B cell (primary cell): ENCODE results near the gene PEX11B. TPM values are rescaled to one million over a fixed set of nuclear protein-coding genes. Genes with fewer than 3 reads are reported as not detected.

Experiments used
- ATAC-seq: fragments of 200-7000 bp; cut with Tn5 transposase; one replicate; pipeline ENCODE4 v1.10.0; 2021; ENCODE audit warnings: low read depth, mild to moderate bottlenecking, moderate number of reproducible peaks, moderate library complexity
- CTCF ChIA-PET: fragments of 350-600 bp; sonication (Branson Sonifier 250); formaldehyde crosslinking; loops from one replicate; lab custom pipeline; 2021; ENCODE audit warnings: antibody characterized with exemption, inconsistent platforms; lab: Charles Lee
- POLR2A ChIA-PET: fragments of 350-600 bp; sonication (Branson Sonifier 250); formaldehyde crosslinking; loops from one replicate; lab custom pipeline; 2021; ENCODE audit warnings: antibody characterized with exemption; lab: Charles Lee
- DNase-seq: peaks from one replicate; pipeline ENCODE4 v3.0.0; 2013
- H2AFZ ChIP-seq: 2 replicates; pipeline ENCODE4 v1.6.1; 2012; ENCODE audit warnings: mild to moderate bottlenecking, low read depth, low read length; ENCODE audit not compliant: insufficient read depth, poor library complexity, severe bottlenecking
- H3K27ac ChIP-seq, 2 donors: 1 replicate in 1 of 2; 2 replicates in 1 of 2; pipeline ENCODE4 v1.5.1; 2012 to 2013; ENCODE audit warnings: low read length in 2 of 2, mild to moderate bottlenecking in 2 of 2, moderate library complexity in 1 of 2
- H3K27me3 ChIP-seq, 4 experiments: fragments of 200-600 bp in 1 of 4; sonication (generic) in 1 of 4; replicated peaks in 1 of 4; 1 replicate in 2 of 4; 2 replicates in 2 of 4; pipeline versions ENCODE4 v1.6.1 to v1.7.0; 2013 to 2016; ENCODE audit warnings: low read length in 3 of 4, mild to moderate bottlenecking in 2 of 4, mixed read lengths in 1 of 4, moderate library complexity in 1 of 4; ENCODE audit not compliant: insufficient read depth in 4 of 4, control insufficient read depth in 3 of 4; ENCODE audit errors: control extremely low read depth in 1 of 4
- H3K36me3 ChIP-seq, 2 experiments: replicated peaks in 1 of 2; 1 replicate in 1 of 2; 2 replicates in 1 of 2; pipeline versions ENCODE4 v1.6.1 to v1.7.1; 2013; ENCODE audit warnings: low read length in 1 of 2; ENCODE audit not compliant: insufficient read depth in 2 of 2, control insufficient read depth in 1 of 2; ENCODE audit errors: control extremely low read depth in 1 of 2, extremely low read depth in 1 of 2
- H3K4me1 ChIP-seq, 2 donors: fragments of 200-600 bp in 1 of 2; sonication (generic) in 1 of 2; 1 replicate in 1 of 2; 2 replicates in 1 of 2; pipeline versions ENCODE4 v1.5.1 to v1.6.1; 2013 to 2017; ENCODE audit warnings: low read length in 2 of 2; ENCODE audit not compliant: control insufficient read depth in 2 of 2, insufficient read depth in 2 of 2
- H3K4me2 ChIP-seq: replicated peaks from 2 replicates; pipeline ENCODE3; 2012; ENCODE audit warnings: mild to moderate bottlenecking, low read depth, low read length; ENCODE audit not compliant: poor library complexity, severe bottlenecking
- H3K4me3 ChIP-seq, 5 experiments: fragments of 200-600 bp in 1 of 5; sonication (generic) in 1 of 5; 1 replicate in 3 of 5; 2 replicates in 2 of 5; pipeline versions ENCODE4 v1.5.1 to v1.7.0; 2011 to 2016; ENCODE audit warnings: low read length in 4 of 5, mild to moderate bottlenecking in 4 of 5, low read depth in 2 of 5, control low read depth in 1 of 5, moderate library complexity in 1 of 5; ENCODE audit not compliant: insufficient read depth in 1 of 5; ENCODE audit errors: control extremely low read depth in 1 of 5, extremely low read depth in 1 of 5
- H3K79me2 ChIP-seq: fragments of 200-600 bp; sonication (generic); one replicate; pipeline ENCODE4 v1.6.0; 2016; ENCODE audit warnings: low read length; ENCODE audit not compliant: control insufficient read depth, insufficient read depth
- H3K9ac ChIP-seq: fragments of 200-600 bp; sonication (generic); 2 replicates; pipeline ENCODE4 v1.6.1; 2017; ENCODE audit warnings: mild to moderate bottlenecking, low read length, moderate library complexity
- H3K9me3 ChIP-seq, 3 donors: one replicate each; pipeline versions ENCODE4 v1.6.1 to v1.7.1; 2013; ENCODE audit warnings: low read length in 2 of 3; ENCODE audit not compliant: control insufficient read depth in 2 of 3, insufficient read depth in 1 of 3; ENCODE audit errors: control extremely low read depth in 1 of 3
- H4K20me1 ChIP-seq: 2 replicates; pipeline ENCODE4 v1.6.0; 2012; ENCODE audit warnings: mild to moderate bottlenecking, low read length; ENCODE audit not compliant: insufficient read depth, control insufficient read depth, poor library complexity, severe bottlenecking
- H3K27ac Mint-ChIP-seq: one replicate; pipeline ENCODE4 v1.8.0; 2021; ENCODE audit warnings: mixed read lengths
- H3K27me3 Mint-ChIP-seq: one replicate; pipeline ENCODE4 v1.8.0; 2021; ENCODE audit warnings: mixed read lengths
- H3K4me1 Mint-ChIP-seq: one replicate; pipeline ENCODE4 v1.8.0; 2021; ENCODE audit warnings: mixed read lengths
- H3K4me3 Mint-ChIP-seq: one replicate; pipeline ENCODE4 v1.8.0; 2021; ENCODE audit warnings: mixed read lengths
- H3K9me3 Mint-ChIP-seq: one replicate; pipeline ENCODE4 v1.8.0; 2022; ENCODE audit warnings: mixed read lengths; ENCODE audit not compliant: insufficient read depth
- EZH2 ChIP-seq: IDR thresholded peaks from 2 replicates; pipeline ENCODE4 v1.6.1; 2012; ENCODE audit warnings: borderline replicate concordance, low read depth, mild to moderate bottlenecking, moderate library complexity, low read length; ENCODE audit not compliant: insufficient read depth, poor library complexity, severe bottlenecking
- WGBS: methylation state at CpG from one replicate; pipeline ENCODE4 v1.1.5; 2013; ENCODE audit warnings: missing lambda C conversion rate; ENCODE audit not compliant: insufficient coverage; 5-methylcytosine and 5-hydroxymethylcytosine counted together
- intact Hi-C: fragments of 100-400 bp; cut with micrococcal nuclease; formaldehyde crosslinking; loops from one replicate; pipeline ENCODE4 v1.10.0; 2022
- polyA plus RNA-seq: library from polyadenylated mRNA; depleted of rRNA; stranded (reverse); fragments of >200 nt; gene quantifications from 2 replicates; pipeline ENCODE4 v1.2.3, GENCODE V29; 2012
- total RNA-seq, 2 donors: library from RNA; stranded (reverse); fragments of 120-200 nt in 1 of 2; gene quantifications; 1 replicate in 1 of 2; 2 replicates in 1 of 2; pipeline versions ENCODE4 v1.2.3 to v1.2.4, GENCODE V29; 2013 to 2022
- TF ChIP-seq, protein P1 (sequence below): fragments of 200-600 bp; IDR thresholded peaks from one replicate; pipeline ENCODE4 v1.8.0; 2022; ENCODE audit warnings: antibody characterized with exemption, mild to moderate bottlenecking

PEX11B gene
- total and polyA plus RNA-seq, 2 donors (not counting 1 experiment from before 2014, with no cell fraction given) = 16.5 to 48.1 TPM

DNA sequence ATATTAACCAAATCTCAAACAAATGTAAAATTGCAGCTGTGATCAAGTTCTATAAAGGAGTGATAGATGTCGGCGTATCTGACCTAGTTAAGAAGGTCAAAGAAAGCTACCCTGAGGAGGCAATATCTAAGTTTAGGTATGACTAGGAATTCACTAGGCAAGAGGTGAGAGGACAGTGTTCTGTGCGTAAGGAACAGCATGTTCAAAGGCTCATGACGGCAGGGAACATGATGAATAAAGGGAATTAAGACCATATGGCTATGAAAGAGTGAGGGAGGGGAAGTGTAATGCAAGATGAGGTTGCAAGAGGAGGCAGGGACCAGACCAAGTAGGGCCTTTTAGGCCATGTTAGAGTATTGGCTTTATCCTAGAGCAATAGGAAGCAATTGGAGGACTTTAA lies 30.7 kb upstream of the PEX11B start:
- Histone ChIP-seq H3K27ac (no peak overlapping the region), H3K4me3 (no peak overlapping the region), H3K27me3 (no peaks in the 10 kb centered on the region), H3K4me1 (no peaks in the 10 kb centered on the region), H2AFZ (no peak overlapping the region), H3K4me2 (no peak overlapping the region), H4K20me1 (no peaks in the 10 kb centered on the region), H3K79me2 (peaks cover 51% of the 10 kb centered on the region), H3K36me3 (peaks cover 1 to 19% of the 10 kb centered on the region in 2 experiments), H3K9ac (no peak overlapping the region), H3K9me3 (no peaks in the 10 kb centered on the region)
- DNase-seq = no peak
- Mint-ChIP-seq H3K9me3 (no peaks in the 10 kb centered on the region), H3K27me3 (no peaks in the 10 kb centered on the region), H3K4me3 (no peak overlapping the region), H3K27ac (no peak overlapping the region), H3K4me1 (peaks cover 12% of the 10 kb centered on the region)
- POLR2A ChIA-PET = interaction anchor here (0.7 to 0.8 kb wide), 2 partner anchors 8 to 10 kb away, joined by 3 read pairs; partner anchors contain the start of gene LIX1L
- ATAC-seq = no peak
- CTCF ChIA-PET = interaction anchor here (0.8 to 2.1 kb wide), 3 partner anchors 18 to 104 kb away, joined by 3 to 5 read pairs (median 4); partner anchors contain the start of genes NUDT17 and RBM8A
- WGBS = 93% methylated on average over 4 of the region's 4 CpGs
- intact Hi-C loops = no loop called here
- TF ChIP-seq, protein P1, sequence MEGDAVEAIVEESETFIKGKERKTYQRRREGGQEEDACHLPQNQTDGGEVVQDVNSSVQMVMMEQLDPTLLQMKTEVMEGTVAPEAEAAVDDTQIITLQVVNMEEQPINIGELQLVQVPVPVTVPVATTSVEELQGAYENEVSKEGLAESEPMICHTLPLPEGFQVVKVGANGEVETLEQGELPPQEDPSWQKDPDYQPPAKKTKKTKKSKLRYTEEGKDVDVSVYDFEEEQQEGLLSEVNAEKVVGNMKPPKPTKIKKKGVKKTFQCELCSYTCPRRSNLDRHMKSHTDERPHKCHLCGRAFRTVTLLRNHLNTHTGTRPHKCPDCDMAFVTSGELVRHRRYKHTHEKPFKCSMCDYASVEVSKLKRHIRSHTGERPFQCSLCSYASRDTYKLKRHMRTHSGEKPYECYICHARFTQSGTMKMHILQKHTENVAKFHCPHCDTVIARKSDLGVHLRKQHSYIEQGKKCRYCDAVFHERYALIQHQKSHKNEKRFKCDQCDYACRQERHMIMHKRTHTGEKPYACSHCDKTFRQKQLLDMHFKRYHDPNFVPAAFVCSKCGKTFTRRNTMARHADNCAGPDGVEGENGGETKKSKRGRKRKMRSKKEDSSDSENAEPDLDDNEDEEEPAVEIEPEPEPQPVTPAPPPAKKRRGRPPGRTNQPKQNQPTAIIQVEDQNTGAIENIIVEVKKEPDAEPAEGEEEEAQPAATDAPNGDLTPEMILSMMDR = no peak
- TF ChIP-seq EZH2 = no peak

DNA sequence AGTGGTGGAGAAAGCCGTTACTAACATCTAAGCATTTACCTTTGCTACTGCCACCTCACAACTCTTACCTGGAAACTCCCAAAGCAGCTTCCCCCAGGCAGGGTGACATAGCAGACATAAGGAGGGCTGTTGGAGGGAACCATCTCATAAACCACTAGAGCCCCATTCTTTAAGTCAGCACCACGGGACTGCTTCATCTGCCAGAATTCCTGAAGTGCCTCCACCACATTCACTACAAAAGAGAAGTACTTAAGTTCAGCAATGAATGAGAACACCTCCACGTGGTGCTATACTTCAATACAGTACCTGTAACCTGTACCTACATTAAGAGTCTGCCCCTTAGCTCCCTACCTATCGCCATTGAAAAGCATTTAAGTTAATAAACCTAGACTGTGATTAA lies 29.0 kb upstream of the PEX11B start:
- ChIA-PET POLR2A (interaction anchor here (0.8 kb wide), 1 partner anchor 20 kb away, joined by 3 read pairs; the partner anchor contains the start of gene RBM8A), CTCF (no interaction called here)
- WGBS = 100% methylated on average over 2 of the region's 4 CpGs
- H3K4me3 ChIP-seq = no peak overlapping the region
- peaks cover 8% of the 10 kb centered on the region for H3K4me1 Mint-ChIP-seq
- no peak overlapping the region for H3K4me2 ChIP-seq
- H3K79me2 ChIP-seq = peaks cover 38% of the 10 kb centered on the region
- H3K27ac ChIP-seq = no peak overlapping the region
- no peaks in the 10 kb centered on the region for H3K9me3 ChIP-seq
- H3K27me3 ChIP-seq = no peaks in the 10 kb centered on the region
- H3K4me1 ChIP-seq = no peaks in the 10 kb centered on the region
- H3K9ac ChIP-seq = no peak overlapping the region
- no peaks in the 10 kb centered on the region for H3K9me3 Mint-ChIP-seq
- no peak overlapping the region for H3K27ac Mint-ChIP-seq
- DNase-seq (no peak), ATAC-seq (no peak)
- H4K20me1 ChIP-seq = no peaks in the 10 kb centered on the region
- H2AFZ ChIP-seq = no peak overlapping the region
- TF ChIP-seq EZH2 = no peak
- TF ChIP-seq, protein P1 = no peak
- peaks cover 3 to 25% of the 10 kb centered on the region in 2 experiments for H3K36me3 ChIP-seq
- intact Hi-C loops = no loop called here
- H3K27me3 Mint-ChIP-seq = no peaks in the 10 kb centered on the region
- no peak overlapping the region for H3K4me3 Mint-ChIP-seq
